AG04449 (cell line): ENCODE results near the gene ZBTB8B.

ENCODE experiments used
- CTCF ChIA-PET: fragments of 350-600 bp; formaldehyde crosslinking; extraction: SDS; loops from one replicate; lab custom pipeline; 2021; ENCODE audit warnings: antibody characterized with exemption; lab: Yijun Ruan, JAX
- POLR2A ChIA-PET: fragments of 400-600, 350-600 bp; formaldehyde crosslinking; extraction: SDS; loops from one replicate; lab custom pipeline; 2020; ENCODE audit warnings: antibody characterized with exemption, inconsistent platforms; lab: Yijun Ruan, JAX
- DNase-seq: peaks from one replicate; pipeline ENCODE4 v3.0.0-alpha.2; 2010; ENCODE audit warnings: low read depth, low spot score
- H3K4me3 ChIP-seq: 2 replicates; pipeline ENCODE4 v1.5.1; 2011; ENCODE audit warnings: low read depth, mild to moderate bottlenecking, control low read depth, low read length
- TF ChIP-seq, protein P1 (sequence below): IDR thresholded peaks from one replicate; pipeline ENCODE4 v1.5.1; 2011; ENCODE audit warnings: mild to moderate bottlenecking, moderate library complexity, low read length, control low read depth, inconsistent platforms; ENCODE audit not compliant: insufficient read depth; ENCODE audit errors: missing control alignments

ZBTB8B gene

DNA sequence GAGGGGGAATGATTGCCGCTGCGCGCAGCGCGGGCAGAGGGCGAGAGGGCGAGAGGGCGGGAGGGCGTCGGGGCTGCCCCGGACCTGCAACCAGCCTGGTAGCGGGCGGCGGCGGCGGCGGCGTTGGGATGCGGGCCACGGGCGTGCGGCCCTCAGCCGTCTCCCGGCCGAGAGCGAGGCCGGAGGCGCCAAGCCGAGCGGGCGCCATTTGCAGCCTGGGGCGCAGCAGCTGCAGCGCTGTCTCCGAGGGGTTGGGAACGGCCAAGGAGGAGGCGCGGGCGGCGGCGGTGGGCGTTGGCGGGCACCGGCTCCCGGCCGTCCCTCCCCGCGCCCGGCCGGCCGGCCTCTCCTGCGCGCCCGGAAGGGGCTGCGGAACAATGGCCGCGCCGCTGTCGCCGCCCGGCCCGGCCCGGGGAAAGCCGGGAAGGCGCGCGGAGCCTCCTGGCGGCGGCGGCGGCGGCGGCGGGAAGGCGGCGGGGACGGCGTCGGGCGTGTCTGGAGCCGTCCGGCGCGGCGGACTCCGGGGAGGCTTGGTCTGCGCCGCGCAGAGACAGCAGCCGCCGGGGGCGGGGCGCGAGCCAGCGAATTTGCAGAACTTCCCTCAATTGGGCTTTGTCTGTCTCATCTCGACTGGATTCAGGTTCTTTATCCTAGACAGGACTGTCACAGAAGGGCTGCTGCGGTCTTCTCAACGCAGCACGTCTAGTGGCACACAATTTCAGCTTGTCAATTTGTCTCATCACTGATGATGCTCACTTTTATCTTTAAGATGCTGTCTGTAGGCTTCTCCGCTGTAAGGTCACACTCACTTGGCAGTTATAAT is 35.7 kb downstream of the ZBTB8B start:
- peak overlapping the region; percentile 60 for H3K4me3 ChIP-seq
- DNase-seq, result no peak
- CTCF ChIA-PET, result interaction anchor here (0.7 to 1.0 kb wide), 2 partner anchors 20 to 52 kb away, joined by 3 read pairs; no protein-coding TSS in a partner anchor
- POLR2A ChIA-PET, result interaction anchor here (0.6 kb wide), 2 partner anchors 20 to 254 kb away, joined by 4 to 5 read pairs; no protein-coding TSS in a partner anchor
- TF ChIP-seq, protein P1, sequence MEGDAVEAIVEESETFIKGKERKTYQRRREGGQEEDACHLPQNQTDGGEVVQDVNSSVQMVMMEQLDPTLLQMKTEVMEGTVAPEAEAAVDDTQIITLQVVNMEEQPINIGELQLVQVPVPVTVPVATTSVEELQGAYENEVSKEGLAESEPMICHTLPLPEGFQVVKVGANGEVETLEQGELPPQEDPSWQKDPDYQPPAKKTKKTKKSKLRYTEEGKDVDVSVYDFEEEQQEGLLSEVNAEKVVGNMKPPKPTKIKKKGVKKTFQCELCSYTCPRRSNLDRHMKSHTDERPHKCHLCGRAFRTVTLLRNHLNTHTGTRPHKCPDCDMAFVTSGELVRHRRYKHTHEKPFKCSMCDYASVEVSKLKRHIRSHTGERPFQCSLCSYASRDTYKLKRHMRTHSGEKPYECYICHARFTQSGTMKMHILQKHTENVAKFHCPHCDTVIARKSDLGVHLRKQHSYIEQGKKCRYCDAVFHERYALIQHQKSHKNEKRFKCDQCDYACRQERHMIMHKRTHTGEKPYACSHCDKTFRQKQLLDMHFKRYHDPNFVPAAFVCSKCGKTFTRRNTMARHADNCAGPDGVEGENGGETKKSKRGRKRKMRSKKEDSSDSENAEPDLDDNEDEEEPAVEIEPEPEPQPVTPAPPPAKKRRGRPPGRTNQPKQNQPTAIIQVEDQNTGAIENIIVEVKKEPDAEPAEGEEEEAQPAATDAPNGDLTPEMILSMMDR, result no peak

DNA sequence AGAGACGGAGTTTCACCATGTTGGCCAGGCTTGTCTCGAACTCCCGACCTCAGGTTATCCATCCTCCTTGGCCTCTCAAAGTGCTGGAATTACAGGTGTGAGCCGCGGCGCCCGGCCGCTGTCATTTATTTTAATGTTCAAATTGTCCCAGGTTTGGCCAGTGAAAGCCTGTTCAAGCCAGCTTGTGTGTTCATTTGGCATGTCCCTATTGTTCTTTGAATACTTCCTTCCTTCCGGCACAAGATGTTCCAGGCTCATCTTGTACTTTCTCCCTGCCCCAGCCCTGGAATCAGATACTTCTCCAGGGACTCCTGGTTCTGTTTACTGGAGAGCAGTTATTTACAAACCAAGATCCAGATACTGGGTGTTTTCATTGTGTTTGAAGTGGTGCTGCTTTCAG is 37.0 kb downstream of the ZBTB8B start:
- DNase-seq, result no peak
- ChIA-PET POLR2A (no interaction called here), CTCF (no interaction called here)
- H3K4me3 ChIP-seq, result no peak overlapping the region
- TF ChIP-seq, protein P1, result no peak

GRCh38 chr1:32503153-32503552 is 38.3 kb downstream of the ZBTB8B start:
- TF ChIP-seq, protein P1, result no peak
- ChIA-PET POLR2A (no interaction called here), CTCF (interaction anchor here (1.1 kb wide), 1 partner anchor 23 kb away, joined by 3 read pairs; no protein-coding TSS in a partner anchor)
- no peak for DNase-seq
- H3K4me3 ChIP-seq, result no peak overlapping the region

DNA sequence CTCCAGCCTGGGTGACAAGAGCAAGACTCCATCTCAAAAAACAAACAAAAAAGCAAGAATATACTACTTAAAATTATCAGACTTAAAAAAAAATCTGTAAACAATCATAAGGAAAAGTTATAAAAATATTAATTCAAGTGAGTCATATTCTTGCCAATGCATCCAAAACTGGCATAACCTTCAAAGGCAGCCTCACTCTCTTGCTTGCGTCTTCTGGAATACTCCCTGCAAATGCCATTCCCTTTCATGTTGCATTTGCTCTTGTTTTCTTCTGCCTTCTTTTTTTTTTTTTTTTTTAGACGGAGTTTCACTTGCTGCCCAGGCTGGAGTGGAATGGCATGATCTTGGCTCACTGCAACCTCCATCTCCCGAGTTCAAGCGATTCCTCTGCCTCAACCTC is 42.1 kb downstream of the ZBTB8B start:
- CTCF ChIA-PET, result interaction anchor here (1.1 to 4.4 kb wide), 3 partner anchors 10 to 106 kb away, joined by 3 to 23 read pairs (median 3); no protein-coding TSS in a partner anchor

GRCh38 chr1:32508761-32509160 is 43.9 kb downstream of the ZBTB8B start:
- TF ChIP-seq, protein P1, result no peak
- DNase-seq, result no peak
- no peak overlapping the region for H3K4me3 ChIP-seq
- POLR2A ChIA-PET, result no interaction called here
- CTCF ChIA-PET, result interaction anchor here (4.4 kb wide), 1 partner anchor 11 kb away, joined by 23 read pairs; no protein-coding TSS in a partner anchor

More for the DNA sequence above, 42.1 kb downstream of the ZBTB8B start:
- no peak for DNase-seq
- TF ChIP-seq, protein P1, result no peak
- no peak overlapping the region for H3K4me3 ChIP-seq
- POLR2A ChIA-PET, result no interaction called here

- ChIA-PET CTCF (interaction anchor here (1.0 to 1.9 kb wide), 2 partner anchors 10 to 363 kb away, joined by 4 to 17 read pairs; no protein-coding TSS in a partner anchor), POLR2A (no interaction called here)
- DNase-seq, result no peak
- H3K4me3 ChIP-seq, result no peak overlapping the region
- TF ChIP-seq, protein P1, result no peak
Measured at GRCh38 chr1:32509939-32510338, 45.1 kb downstream of the ZBTB8B start.
